ENCODE measurements around the gene IFT25. TPM values are rescaled to one million over a fixed set of nuclear protein-coding genes. Genes with fewer than 3 reads are reported as not detected.
A peak's percentile ranks its signal among the peaks of the same experiment; 100 is the strongest.

Gene IFT25
- total and polyA plus RNA-seq, 2 donors from 2014 or later: 29.9 to 36.7 TPM

DNA sequence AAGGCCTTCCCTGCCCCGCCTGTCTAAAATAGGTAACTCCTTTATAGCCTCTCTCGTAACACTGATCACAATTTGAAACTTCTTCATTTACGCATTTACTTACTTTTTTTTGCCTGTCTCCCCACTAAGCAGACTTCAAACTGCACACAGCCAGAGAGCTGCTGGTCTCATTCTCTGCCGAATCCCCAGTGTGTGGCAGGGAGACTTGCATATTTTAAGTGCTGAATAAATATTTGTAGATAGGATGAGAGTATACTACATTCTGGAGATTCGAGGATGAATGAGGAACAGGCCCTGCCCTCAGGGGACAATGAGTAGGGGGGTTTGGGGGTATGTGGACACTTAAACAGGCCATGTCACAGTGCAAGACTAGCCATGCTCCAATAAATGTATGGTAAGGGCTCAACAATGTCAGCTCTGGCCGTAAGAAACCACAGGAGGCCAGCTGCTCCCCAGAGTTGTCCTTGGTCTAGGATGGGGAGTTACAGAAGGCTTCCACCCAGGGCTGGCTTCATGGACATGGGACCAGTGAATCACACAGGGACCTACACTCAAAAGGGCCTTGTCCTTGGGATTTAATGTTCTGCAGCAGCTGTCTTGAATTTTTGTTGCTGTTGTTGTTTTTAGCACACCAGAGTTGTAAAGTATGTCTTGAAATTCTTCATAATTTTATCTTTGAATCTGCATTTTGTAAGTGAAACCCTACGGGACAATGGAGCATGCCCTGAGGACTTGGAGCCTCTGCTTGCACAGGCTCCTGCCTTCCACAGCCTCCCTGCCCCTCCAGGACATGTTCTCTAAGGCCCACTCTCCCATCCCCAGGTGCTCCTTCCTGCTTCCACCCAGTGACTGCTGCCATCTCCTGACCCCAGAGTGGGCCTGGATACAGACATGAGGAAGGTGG, 43.0 kb downstream of the IFT25 start:
- intact Hi-C loops (cut with DNase I): no loop called here
- no peak for DNase-seq
- Histone ChIP-seq H3K4me1 (ENCODE audit: control insufficient read depth in 2 of 3, insufficient read depth in 2 of 3, low read depth in 1 of 3, low read length in 3 of 3) (peaks cover 0 to 10% (median 0%) of the 10 kb centered on the region in 3 donors), H3K4me3 (ENCODE audit: low read length in 3 of 3) (no peak overlapping the region), H3K27ac (ENCODE audit: low read depth in 2 of 2, low read length in 2 of 2) (no peak overlapping the region), H3K27me3 (ENCODE audit: control insufficient read depth, insufficient read depth, low read length) (no peaks in the 10 kb centered on the region), H3K9me3 (ENCODE audit: control insufficient read depth in 2 of 3, insufficient read depth in 1 of 3, low read length in 3 of 3) (no peaks in the 10 kb centered on the region), H3K9ac (ENCODE audit: low read length in 3 of 3) (no peak overlapping the region), H3K36me3 (ENCODE audit: control insufficient read depth in 2 of 3, insufficient read depth in 3 of 3, low read length in 3 of 3) (no peaks in the 10 kb centered on the region)
- FAIRE-seq: no peak
- TF ChIP-seq CTCF (IDR thresholded peaks at IDR 0.05; ENCODE audit: borderline replicate concordance, extremely low read depth, insufficient read depth): no peak

DNA sequence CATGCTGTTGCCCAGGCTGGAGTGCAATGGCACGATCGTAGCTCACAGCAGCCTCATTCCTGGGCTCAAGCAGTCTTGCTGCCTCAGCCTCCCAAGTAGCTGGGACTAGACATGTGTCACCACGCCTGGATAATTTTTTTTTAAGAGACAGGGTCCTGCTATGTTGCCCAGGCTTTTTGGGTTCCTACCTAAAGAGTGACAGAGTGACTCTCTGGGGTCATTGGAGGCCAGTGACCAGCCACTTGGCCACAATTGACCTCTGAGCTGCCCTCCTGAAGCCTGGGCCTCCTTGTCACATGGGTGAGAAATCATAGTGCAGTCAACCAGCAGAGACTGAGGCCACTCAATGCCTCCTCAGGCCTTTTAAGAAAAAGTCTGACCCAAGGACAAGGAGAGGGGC, 45.8 kb downstream of the IFT25 start:
- H3K4me1 ChIP-seq (ENCODE audit: control insufficient read depth in 2 of 3, insufficient read depth in 2 of 3, low read depth in 1 of 3, low read length in 3 of 3): peaks cover 0 to 10% (median 0%) of the 10 kb centered on the region in 3 donors
- no peak for TF ChIP-seq CTCF (IDR thresholded peaks at IDR 0.05; ENCODE audit: borderline replicate concordance, extremely low read depth, insufficient read depth)
- no peaks in the 10 kb centered on the region for H3K27me3 ChIP-seq (ENCODE audit: control insufficient read depth, insufficient read depth, low read length)
- intact Hi-C loops (cut with DNase I): loop anchor here (10.0 kb wide), 1 partner anchor 45 kb away; the partner anchor contains the start of genes IFT25 and LRRC42
- DNase-seq (no peak), FAIRE-seq (no peak)
- no peak overlapping the region for H3K9ac ChIP-seq (ENCODE audit: low read length in 3 of 3)
- H3K4me3 ChIP-seq (ENCODE audit: low read length in 3 of 3): peak overlapping the region in 1 of 3 donors; percentile 24
- H3K27ac ChIP-seq (ENCODE audit: low read depth in 2 of 2, low read length in 2 of 2): peak overlapping the region; percentile 51 to 79
- no peaks in the 10 kb centered on the region for H3K9me3 ChIP-seq (ENCODE audit: control insufficient read depth in 2 of 3, insufficient read depth in 1 of 3, low read length in 3 of 3)
- no peaks in the 10 kb centered on the region for H3K36me3 ChIP-seq (ENCODE audit: control insufficient read depth in 2 of 3, insufficient read depth in 3 of 3, low read length in 3 of 3)

- peak in 4 of 5 donors; percentile 62 to 89 (median 76) for DNase-seq
- Histone ChIP-seq H3K4me1 (ENCODE audit: control insufficient read depth in 2 of 3, insufficient read depth in 2 of 3, low read depth in 1 of 3, low read length in 3 of 3) (peaks cover 0 to 10% (median 0%) of the 10 kb centered on the region in 3 donors), H3K27me3 (ENCODE audit: control insufficient read depth, insufficient read depth, low read length) (no peaks in the 10 kb centered on the region), H3K9me3 (ENCODE audit: control insufficient read depth in 2 of 3, insufficient read depth in 1 of 3, low read length in 3 of 3) (no peaks in the 10 kb centered on the region), H3K36me3 (ENCODE audit: control insufficient read depth in 2 of 3, insufficient read depth in 3 of 3, low read length in 3 of 3) (no peaks in the 10 kb centered on the region), H3K9ac (ENCODE audit: low read length in 3 of 3) (no peak overlapping the region), H3K27ac (ENCODE audit: low read depth in 2 of 2, low read length in 2 of 2) (peak overlapping the region; percentile 60 to 89), H3K4me3 (ENCODE audit: low read length in 3 of 3) (peak overlapping the region in 2 of 3 donors; percentile 24 to 52)
- intact Hi-C loops (cut with DNase I): loop anchor here (10.0 kb wide), 1 partner anchor 46 kb away; the partner anchor contains the start of genes IFT25 and LRRC42
- TF ChIP-seq CTCF (IDR thresholded peaks at IDR 0.05; ENCODE audit: borderline replicate concordance, extremely low read depth, insufficient read depth): no peak
- peak; percentile 39 for FAIRE-seq
These were observed 46.3 kb downstream of the IFT25 start for GRCh38 chr1:53899206-53899628.

All from kidney (tissue), 14 donors.